Trophoblast cell (in vitro differentiated cells and primary cell): ENCODE data around the gene FIP1L1.
A peak's percentile ranks its signal among the peaks of the same experiment; 100 is the strongest.
"Not testable (repeated sequence)": the region's sequence is repeated elsewhere in the genome, so short reads cannot be mapped to it uniquely, and the experiment has no call there.

ENCODE experiments used
- DNase-seq, 2 donors: peaks; one replicate each; pipeline ENCODE4 v3.0.0-alpha.2; 2016
- H2AFZ ChIP-seq: 2 replicates; pipeline ENCODE4 v1.6.1; 2013; ENCODE audit warnings: low read length, moderate library complexity, mild to moderate bottlenecking; ENCODE audit not compliant: insufficient read depth, poor library complexity
- H2AK5ac ChIP-seq: 2 replicates; pipeline ENCODE4 v1.6.1; 2013; ENCODE audit warnings: mild to moderate bottlenecking, low read length
- H2BK120ac ChIP-seq: 2 replicates; pipeline ENCODE4 v1.6.1; 2013; ENCODE audit warnings: low read length, mild to moderate bottlenecking, moderate library complexity; ENCODE audit not compliant: insufficient read depth, poor library complexity
- H2BK12ac ChIP-seq: 2 replicates; pipeline ENCODE4 v1.6.1; 2013; ENCODE audit warnings: mild to moderate bottlenecking, low read length, moderate library complexity
- H2BK5ac ChIP-seq: 2 replicates; pipeline ENCODE4 v1.6.1; 2013; ENCODE audit warnings: low read length, low read depth, moderate library complexity, mild to moderate bottlenecking; ENCODE audit not compliant: poor library complexity
- H3K14ac ChIP-seq: 2 replicates; pipeline ENCODE4 v1.6.1; 2013; ENCODE audit warnings: mild to moderate bottlenecking, low read length
- H3K18ac ChIP-seq: 2 replicates; pipeline ENCODE4 v1.6.1; 2013; ENCODE audit warnings: mild to moderate bottlenecking, low read length
- H3K23ac ChIP-seq: 2 replicates; pipeline ENCODE4 v1.6.1; 2013; ENCODE audit warnings: low read length
- H3K27ac ChIP-seq: 2 replicates; pipeline ENCODE4 v1.5.1; 2013; ENCODE audit warnings: low read depth, mild to moderate bottlenecking, inconsistent platforms, low read length, moderate library complexity
- H3K27me3 ChIP-seq: 2 replicates; pipeline ENCODE4 v1.6.1; 2013; ENCODE audit warnings: inconsistent platforms, mild to moderate bottlenecking, low read length, moderate library complexity; ENCODE audit not compliant: insufficient read depth
- H3K36me3 ChIP-seq, 2 experiments: 1 replicate in 1 of 2; 2 replicates in 1 of 2; pipeline ENCODE4 v1.6.1; 2013; ENCODE audit warnings: low read length in 2 of 2, mild to moderate bottlenecking in 2 of 2, moderate library complexity in 1 of 2; ENCODE audit not compliant: insufficient read depth in 2 of 2, control insufficient read depth in 1 of 2
- H3K4ac ChIP-seq: 2 replicates; pipeline ENCODE4 v1.6.1; 2013; ENCODE audit warnings: low read depth, mild to moderate bottlenecking, low read length, moderate library complexity
- H3K4me1 ChIP-seq, 2 experiments: 1 replicate in 1 of 2; 2 replicates in 1 of 2; pipeline ENCODE4 v1.6.1; 2013; ENCODE audit warnings: low read length in 2 of 2, mild to moderate bottlenecking in 2 of 2, moderate library complexity in 1 of 2; ENCODE audit not compliant: insufficient read depth in 2 of 2, control insufficient read depth in 1 of 2
- H3K4me2 ChIP-seq: 2 replicates; pipeline ENCODE4 v1.6.1; 2013; ENCODE audit warnings: inconsistent platforms, mild to moderate bottlenecking, low read length, moderate library complexity
- H3K4me3 ChIP-seq: 2 replicates; pipeline ENCODE4 v1.5.1; 2013; ENCODE audit warnings: mild to moderate bottlenecking, low read depth, low read length, inconsistent platforms
- H3K79me1 ChIP-seq: one replicate; pipeline ENCODE4 v1.6.1; 2013; ENCODE audit warnings: low read length
- H3K79me2 ChIP-seq: 2 replicates; pipeline ENCODE4 v1.6.1; 2013; ENCODE audit warnings: low read length, mild to moderate bottlenecking; ENCODE audit not compliant: control insufficient read depth, insufficient read depth, poor library complexity
- H3K9ac ChIP-seq: 2 replicates; pipeline ENCODE4 v1.6.1; 2013; ENCODE audit warnings: mild to moderate bottlenecking, low read length
- H3K9me3 ChIP-seq: 2 replicates; pipeline ENCODE4 v1.6.1; 2013; ENCODE audit warnings: low read depth, mild to moderate bottlenecking, control low read depth, inconsistent platforms, low read length; ENCODE audit not compliant: insufficient read depth
- H4K12ac ChIP-seq: 2 replicates; pipeline ENCODE4 v1.6.1; 2013; ENCODE audit warnings: low read depth, mild to moderate bottlenecking, low read length, moderate library complexity
- H4K8ac ChIP-seq: 2 replicates; pipeline ENCODE4 v1.6.1; 2013; ENCODE audit warnings: low read depth, mild to moderate bottlenecking, low read length, moderate library complexity
- H4K91ac ChIP-seq: one replicate; pipeline ENCODE4 v1.6.1; 2013; ENCODE audit warnings: low read depth, mild to moderate bottlenecking, low read length, moderate library complexity
- WGBS: extraction: QIAGEN DNeasy Blood & Tissue Kit; methylation state at CpG from one replicate; pipeline ENCODE4 v1.1.7; 2013; ENCODE audit warnings: missing lambda C conversion rate; ENCODE audit not compliant: insufficient read length, insufficient coverage; ENCODE audit errors: extremely low coverage; 5-methylcytosine and 5-hydroxymethylcytosine counted together

The FIP1L1 gene

DNA sequence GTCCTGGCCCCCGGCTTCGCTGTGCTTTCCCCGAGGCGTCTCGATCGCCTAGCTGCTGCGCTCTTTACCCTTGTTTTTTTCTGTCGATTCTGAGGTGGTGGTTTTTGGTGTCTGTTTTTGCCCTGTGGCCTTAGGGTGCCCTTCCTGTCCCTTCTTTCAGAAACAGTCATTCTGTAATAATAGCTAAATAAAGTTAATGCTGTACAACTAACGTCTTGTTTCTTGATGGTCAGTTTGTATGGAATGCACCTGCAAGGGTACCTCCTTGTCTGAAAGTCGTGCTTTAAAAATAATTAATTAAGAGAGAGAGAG lies 686 bp downstream of the FIP1L1 start:
- H3K14ac ChIP-seq: peak overlapping the region; percentile 78
- H3K79me2 ChIP-seq: peaks cover 6% of the 10 kb centered on the region
- peaks cover 0 to 3% of the 10 kb centered on the region in 2 experiments for H3K4me1 ChIP-seq
- H2AFZ ChIP-seq: peak overlapping the region; percentile 83
- peak overlapping the region; percentile 83 for H3K9ac ChIP-seq
- H3K36me3 ChIP-seq: peaks cover 0 to 1% of the 10 kb centered on the region in 2 experiments
- H3K4ac ChIP-seq: peak overlapping the region; percentile 77
- peak overlapping the region; percentile 69 for H2BK120ac ChIP-seq
- peaks cover 9% of the 10 kb centered on the region for H3K79me1 ChIP-seq
- no peak for DNase-seq
- no peak overlapping the region for H2AK5ac ChIP-seq
- no peaks in the 10 kb centered on the region for H3K27me3 ChIP-seq
- no peak overlapping the region for H2BK12ac ChIP-seq
- peak overlapping the region; percentile 79 for H3K18ac ChIP-seq
- peak overlapping the region; percentile 83 for H4K91ac ChIP-seq
- H3K23ac ChIP-seq: no peak overlapping the region
- peak overlapping the region; percentile 85 for H3K4me3 ChIP-seq
- peak overlapping the region; percentile 83 for H4K12ac ChIP-seq
- H4K8ac ChIP-seq: peak overlapping the region; percentile 92
- H3K4me2 ChIP-seq: peak overlapping the region; percentile 84
- no CpG with 5 or more reads among the region's 10 CpGs for WGBS
- peak overlapping the region; percentile 63 for H3K27ac ChIP-seq
- no peaks in the 10 kb centered on the region for H3K9me3 ChIP-seq
- peak overlapping the region; percentile 83 for H2BK5ac ChIP-seq

- no peak for DNase-seq
- Histone ChIP-seq H4K91ac (no peak overlapping the region), H3K18ac (no peak overlapping the region), H2AK5ac (no peak overlapping the region), H3K4me2 (no peak overlapping the region), H2BK5ac (no peak overlapping the region), H2BK12ac (no peak overlapping the region), H3K79me2 (peaks cover 6% of the 10 kb centered on the region), H3K36me3 (peaks cover 4 to 6% of the 10 kb centered on the region in 2 experiments), H3K23ac (no peak overlapping the region), H3K27me3 (no peaks in the 10 kb centered on the region), H4K8ac (no peak overlapping the region), H2AFZ (no peak overlapping the region), H2BK120ac (no peak overlapping the region), H3K4ac (no peak overlapping the region), H3K9me3 (no peaks in the 10 kb centered on the region), H3K79me1 (peaks cover 9% of the 10 kb centered on the region), H4K12ac (no peak overlapping the region), H3K27ac (no peak overlapping the region), H3K4me1 (peaks cover 0 to 2% of the 10 kb centered on the region in 2 experiments), H3K4me3 (no peak overlapping the region), H3K14ac (no peak overlapping the region), H3K9ac (no peak overlapping the region)
- no CpG with 5 or more reads among the region's 4 CpGs for WGBS
Observed at GRCh38 chr4:53380221-53380620, 2.8 kb downstream of the FIP1L1 start.

DNA sequence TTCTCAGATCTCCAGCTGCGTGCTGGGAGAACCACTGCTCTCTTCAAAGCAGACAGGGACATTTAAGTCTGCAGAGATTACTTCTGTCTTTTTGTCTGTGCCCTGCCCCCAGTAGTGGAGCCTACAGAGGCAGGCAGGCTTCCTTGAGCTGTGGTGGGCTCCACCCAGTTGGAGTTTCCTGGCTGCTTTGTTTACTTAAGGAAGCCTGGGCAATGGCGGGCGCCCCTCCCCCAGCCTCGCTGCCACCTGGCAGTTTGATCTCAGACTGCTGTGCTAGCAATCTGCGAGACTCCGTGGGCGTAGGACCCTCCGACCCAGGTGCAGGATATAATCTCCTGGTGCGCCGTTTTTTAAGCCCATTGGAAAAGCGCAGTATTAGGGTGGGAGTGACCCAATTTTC lies 32.0 kb downstream of the FIP1L1 start:
- H2BK12ac ChIP-seq, H3K27me3 ChIP-seq, H4K8ac ChIP-seq, H2AFZ ChIP-seq, H3K4me1 ChIP-seq, H3K79me1 ChIP-seq, H3K18ac ChIP-seq, H3K4me3 ChIP-seq, H4K12ac ChIP-seq, H3K4me2 ChIP-seq, H4K91ac ChIP-seq, H2AK5ac ChIP-seq, H3K27ac ChIP-seq, H2BK5ac ChIP-seq, H3K23ac ChIP-seq, H3K9me3 ChIP-seq, H3K9ac ChIP-seq, H3K4ac ChIP-seq, H2BK120ac ChIP-seq, H3K36me3 ChIP-seq, H3K79me2 ChIP-seq, H3K14ac ChIP-seq, DNase-seq: not testable (repeated sequence)
- WGBS: no CpG with 5 or more reads among the region's 11 CpGs

DNA sequence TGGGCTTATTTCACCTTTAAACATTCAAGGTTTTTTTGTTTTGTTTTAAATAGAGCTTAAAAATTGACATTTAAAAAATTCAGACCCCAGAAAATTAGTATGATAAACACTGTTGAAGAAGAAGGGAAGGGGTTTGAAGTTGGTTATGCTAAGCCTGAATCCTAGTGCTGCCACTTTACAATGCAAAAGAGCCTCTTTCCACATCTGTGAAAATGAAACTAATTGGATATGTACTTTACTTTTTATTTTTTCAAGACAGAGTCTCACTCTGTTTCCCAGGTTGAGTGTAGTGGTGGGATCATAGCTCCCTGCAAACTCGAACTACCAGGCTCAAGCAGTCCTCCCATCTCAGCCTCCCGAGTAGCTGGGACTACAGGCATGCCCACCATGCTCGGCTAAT lies 41.8 kb downstream of the FIP1L1 start:
- Histone ChIP-seq H2AK5ac (no peak overlapping the region), H3K18ac (no peak overlapping the region), H4K91ac (no peak overlapping the region), H3K27me3 (no peaks in the 10 kb centered on the region), H3K79me2 (no peaks in the 10 kb centered on the region), H3K9me3 (no peaks in the 10 kb centered on the region), H3K79me1 (no peaks in the 10 kb centered on the region), H2BK120ac (no peak overlapping the region), H2BK5ac (no peak overlapping the region), H4K12ac (no peak overlapping the region), H3K36me3 (peaks cover 0 to 2% of the 10 kb centered on the region in 2 experiments), H4K8ac (no peak overlapping the region), H3K27ac (no peak overlapping the region), H3K23ac (no peak overlapping the region), H3K4me2 (no peak overlapping the region), H3K4ac (no peak overlapping the region), H2AFZ (no peak overlapping the region), H3K4me3 (no peak overlapping the region), H2BK12ac (no peak overlapping the region), H3K4me1 (no peaks in the 10 kb centered on the region), H3K14ac (no peak overlapping the region), H3K9ac (no peak overlapping the region)
- no CpG with 5 or more reads among the region's 3 CpGs for WGBS
- DNase-seq: no peak
